CD8-positive, alpha-beta memory T cell (primary cell): ENCODE measurements around the gene DNAH8. TPM values are rescaled to one million over a fixed set of nuclear protein-coding genes. Genes with fewer than 3 reads are reported as not detected.

ENCODE experiments used
- CTCF ChIA-PET: fragments of 350-600 bp; sonication (Branson Sonifier 250); formaldehyde crosslinking; loops from one replicate; lab custom pipeline; 2021; ENCODE audit warnings: antibody characterized with exemption; lab: Charles Lee
- POLR2A ChIA-PET: fragments of 350-600 bp; sonication (Branson Sonifier 250); formaldehyde crosslinking; loops from one replicate; lab custom pipeline; 2021; ENCODE audit warnings: antibody characterized with exemption; lab: Charles Lee
- DNase-seq, 5 donors: peaks; one replicate each; pipeline versions ENCODE4 v3.0.0 to v3.0.0-alpha.2; 2020 to 2022; ENCODE audit warnings: mixed read lengths in 1 of 5
- H3K27ac ChIP-seq: one replicate; pipeline ENCODE4 v1.7.0; 2013; ENCODE audit warnings: low read depth, mild to moderate bottlenecking, low read length, moderate library complexity
- H3K27me3 ChIP-seq: 2 replicates; pipeline ENCODE4 v1.7.0; 2013; ENCODE audit warnings: low read length, mild to moderate bottlenecking; ENCODE audit not compliant: insufficient read depth, poor library complexity, severe bottlenecking
- H3K36me3 ChIP-seq: 2 replicates; pipeline ENCODE4 v1.7.0; 2013; ENCODE audit warnings: mild to moderate bottlenecking, low read length, moderate library complexity; ENCODE audit not compliant: insufficient read depth
- H3K4me1 ChIP-seq: 2 replicates; pipeline ENCODE4 v1.7.0; 2013; ENCODE audit warnings: mild to moderate bottlenecking, low read length, moderate library complexity; ENCODE audit not compliant: insufficient read depth
- H3K4me3 ChIP-seq: 2 replicates; pipeline ENCODE4 v1.7.0; 2013; ENCODE audit warnings: mild to moderate bottlenecking, low read length
- H3K9me3 ChIP-seq: 2 replicates; pipeline ENCODE4 v1.7.0; 2013; ENCODE audit warnings: mild to moderate bottlenecking, low read length
- H3K27ac Mint-ChIP-seq, 8 donors: one replicate each; pipeline ENCODE4 v1.8.0; 2020 to 2021; ENCODE audit warnings: mixed read lengths in 8 of 8, mild to moderate bottlenecking in 6 of 8, inconsistent platforms in 3 of 8, moderate library complexity in 3 of 8
- H3K27me3 Mint-ChIP-seq, 2 donors: one replicate each; pipeline ENCODE4 v1.8.0; 2020 to 2021; ENCODE audit warnings: mixed read lengths in 2 of 2, mild to moderate bottlenecking in 1 of 2, moderate library complexity in 1 of 2
- H3K36me3 Mint-ChIP-seq, 3 donors: one replicate each; pipeline ENCODE4 v1.8.0; 2020 to 2021; ENCODE audit warnings: mixed read lengths in 3 of 3, inconsistent platforms in 1 of 3, mild to moderate bottlenecking in 1 of 3
- H3K4me1 Mint-ChIP-seq, 3 donors: one replicate each; pipeline ENCODE4 v1.8.0; 2020 to 2021; ENCODE audit warnings: mixed read lengths in 3 of 3, inconsistent platforms in 1 of 3, mild to moderate bottlenecking in 1 of 3
- H3K4me3 Mint-ChIP-seq, 7 donors: one replicate each; pipeline ENCODE4 v1.8.0; 2020 to 2021; ENCODE audit warnings: mixed read lengths in 7 of 7, mild to moderate bottlenecking in 6 of 7, moderate library complexity in 4 of 7, inconsistent platforms in 2 of 7
- H3K9me3 Mint-ChIP-seq, 5 donors: one replicate each; pipeline ENCODE4 v1.8.0; 2020 to 2022; ENCODE audit warnings: mixed read lengths in 5 of 5, mild to moderate bottlenecking in 3 of 5, moderate library complexity in 2 of 5, inconsistent platforms in 1 of 5
- polyA plus RNA-seq: library from polyadenylated mRNA; unstranded; fragments of 300-500 nt; fragmentation: Illumina TruSeq; gene quantifications from one replicate; pipeline ENCODE4 v1.2.3, GENCODE V29; 2021
- total RNA-seq, 2 experiments: library from RNA; stranded (reverse); gene quantifications; one replicate each; pipeline ENCODE4 v1.2.3, GENCODE V29; 2021

Gene DNAH8
- total and polyA plus RNA-seq, 3 experiments from 2014 or later: 0.11 to 0.20 TPM; not detected in 1

DNA sequence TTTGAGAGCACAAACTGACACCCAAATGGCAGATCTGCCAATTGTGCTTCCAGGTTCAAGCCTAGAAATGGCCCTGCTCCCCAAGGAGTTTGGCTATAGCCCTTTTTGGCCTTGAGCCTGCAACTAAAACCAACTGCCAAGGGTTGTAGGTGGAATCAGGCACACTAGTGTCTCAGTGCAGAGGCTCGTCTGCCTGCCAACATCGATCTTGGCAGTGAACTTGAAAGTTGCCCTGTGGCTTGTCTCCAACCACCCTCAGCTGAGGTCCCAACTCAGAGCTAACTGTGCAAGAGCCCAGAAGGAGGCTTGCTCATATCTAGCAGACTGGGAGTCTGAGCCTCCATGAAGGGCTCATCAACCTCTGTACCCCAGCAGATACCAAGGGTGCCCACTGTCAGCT is 240.8 kb downstream of the DNAH8 start:
- Mint-ChIP-seq H3K27me3 (peaks cover 15 to 48% of the 10 kb centered on the region in 2 donors), H3K9me3 (peaks cover 0 to 13% (median 9%) of the 10 kb centered on the region in 5 donors), H3K4me1 (no peaks in the 10 kb centered on the region), H3K36me3 (peaks cover 0 to 6% (median 2%) of the 10 kb centered on the region in 3 donors), H3K4me3 (no peak overlapping the region), H3K27ac (no peak overlapping the region)
- H3K27me3 ChIP-seq: peaks cover 6% of the 10 kb centered on the region
- ChIA-PET CTCF (no interaction called here), POLR2A (no interaction called here)
- no peak for DNase-seq
- H3K4me3 ChIP-seq: no peak overlapping the region
- H3K4me1 ChIP-seq: no peaks in the 10 kb centered on the region
- H3K27ac ChIP-seq: no peak overlapping the region
- peaks cover 4% of the 10 kb centered on the region for H3K9me3 ChIP-seq
- H3K36me3 ChIP-seq: no peaks in the 10 kb centered on the region

DNA sequence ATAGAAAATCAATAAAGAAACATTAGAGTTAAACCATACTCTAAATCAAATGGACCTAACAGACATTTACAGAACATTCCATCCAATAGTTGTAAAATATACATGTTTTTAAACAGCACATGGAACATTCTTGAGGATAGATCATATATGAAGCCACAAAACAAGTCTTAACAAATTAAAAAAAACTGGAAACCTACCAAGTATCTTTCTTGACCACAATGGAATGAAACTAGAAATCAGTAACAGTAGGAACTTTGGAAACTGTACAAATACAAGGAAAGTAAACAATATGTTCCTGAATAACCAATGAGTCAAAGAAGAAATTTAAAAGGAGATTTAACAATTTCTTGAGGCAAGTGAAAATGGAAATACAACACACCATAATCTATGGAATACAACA is 242.3 kb downstream of the DNAH8 start:
- no peaks in the 10 kb centered on the region for H3K4me1 Mint-ChIP-seq
- H3K36me3 ChIP-seq: no peaks in the 10 kb centered on the region
- no peak for DNase-seq
- no peak overlapping the region for H3K27ac Mint-ChIP-seq
- no peak overlapping the region for H3K27ac ChIP-seq
- H3K36me3 Mint-ChIP-seq: peaks cover 0 to 6% (median 2%) of the 10 kb centered on the region in 3 donors
- POLR2A ChIA-PET: no interaction called here
- H3K9me3 ChIP-seq: peaks cover 4% of the 10 kb centered on the region
- H3K27me3 ChIP-seq: peaks cover 6% of the 10 kb centered on the region
- no peaks in the 10 kb centered on the region for H3K4me1 ChIP-seq
- H3K27me3 Mint-ChIP-seq: peaks cover 15 to 36% of the 10 kb centered on the region in 2 donors
- peaks cover 0 to 13% (median 9%) of the 10 kb centered on the region in 5 donors for H3K9me3 Mint-ChIP-seq
- H3K4me3 Mint-ChIP-seq: no peak overlapping the region
- H3K4me3 ChIP-seq: no peak overlapping the region
- CTCF ChIA-PET: no interaction called here

DNA sequence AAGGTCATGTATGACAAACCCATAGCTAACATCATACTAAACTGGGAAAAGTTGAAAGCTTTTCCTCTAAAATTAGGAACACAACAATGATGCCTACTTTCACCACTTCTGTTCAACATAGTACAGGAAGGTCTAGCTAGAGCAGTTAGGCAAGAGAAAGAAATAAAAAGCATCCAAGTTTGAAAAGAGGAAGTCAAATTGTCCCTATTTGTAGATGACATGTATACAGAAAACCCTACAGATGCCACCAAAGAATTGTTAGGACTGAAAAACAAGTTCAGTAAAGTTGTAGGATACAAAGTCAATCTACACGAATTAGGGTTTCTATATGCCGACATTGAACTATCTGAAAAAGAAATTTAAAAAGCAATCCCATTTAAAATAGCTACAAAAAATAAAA is 244.0 kb downstream of the DNAH8 start:
- Histone ChIP-seq H3K27ac (no peak overlapping the region), H3K9me3 (peaks cover 4% of the 10 kb centered on the region), H3K4me3 (no peak overlapping the region), H3K27me3 (peaks cover 6% of the 10 kb centered on the region), H3K36me3 (no peaks in the 10 kb centered on the region), H3K4me1 (no peaks in the 10 kb centered on the region)
- Mint-ChIP-seq H3K4me3 (no peak overlapping the region), H3K9me3 (peaks cover 0 to 10% (median 9%) of the 10 kb centered on the region in 5 donors), H3K4me1 (no peaks in the 10 kb centered on the region), H3K36me3 (peaks cover 0 to 6% (median 2%) of the 10 kb centered on the region in 3 donors), H3K27ac (no peak overlapping the region), H3K27me3 (peaks cover 13 to 22% of the 10 kb centered on the region in 2 donors)
- no peak for DNase-seq
- ChIA-PET CTCF (no interaction called here), POLR2A (no interaction called here)

DNA sequence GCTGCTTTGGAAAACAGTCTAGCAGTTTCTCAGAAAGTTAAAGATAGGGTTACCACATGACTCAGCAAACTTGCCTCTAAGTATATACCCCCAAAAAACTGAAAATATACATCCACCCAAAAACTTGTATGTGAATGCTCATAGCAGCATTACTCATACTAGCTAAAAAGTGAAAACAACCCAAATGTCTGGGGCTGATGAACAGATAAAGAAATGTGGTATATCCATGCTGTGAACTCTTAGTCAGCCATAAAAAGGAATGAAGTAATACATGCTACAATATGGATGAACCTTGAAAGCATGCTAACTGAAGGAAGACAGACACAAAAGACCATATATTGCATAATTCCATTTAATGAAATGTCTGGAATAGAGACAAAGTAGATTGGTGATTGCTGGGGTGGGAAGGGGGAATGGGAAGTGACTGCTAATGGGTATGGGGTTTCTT is 253.6 kb downstream of the DNAH8 start:
- Histone ChIP-seq H3K4me3 (no peak overlapping the region), H3K36me3 (no peaks in the 10 kb centered on the region), H3K4me1 (no peaks in the 10 kb centered on the region), H3K27ac (no peak overlapping the region), H3K27me3 (no peaks in the 10 kb centered on the region), H3K9me3 (no peaks in the 10 kb centered on the region)
- H3K36me3 Mint-ChIP-seq: no peaks in the 10 kb centered on the region
- DNase-seq: no peak
- POLR2A ChIA-PET: no interaction called here
- no peak overlapping the region for H3K4me3 Mint-ChIP-seq
- CTCF ChIA-PET: no interaction called here
- no peak overlapping the region for H3K27ac Mint-ChIP-seq
- no peaks in the 10 kb centered on the region for H3K9me3 Mint-ChIP-seq
- H3K4me1 Mint-ChIP-seq: no peaks in the 10 kb centered on the region
- peaks cover 0 to 1% of the 10 kb centered on the region in 2 donors for H3K27me3 Mint-ChIP-seq

DNA sequence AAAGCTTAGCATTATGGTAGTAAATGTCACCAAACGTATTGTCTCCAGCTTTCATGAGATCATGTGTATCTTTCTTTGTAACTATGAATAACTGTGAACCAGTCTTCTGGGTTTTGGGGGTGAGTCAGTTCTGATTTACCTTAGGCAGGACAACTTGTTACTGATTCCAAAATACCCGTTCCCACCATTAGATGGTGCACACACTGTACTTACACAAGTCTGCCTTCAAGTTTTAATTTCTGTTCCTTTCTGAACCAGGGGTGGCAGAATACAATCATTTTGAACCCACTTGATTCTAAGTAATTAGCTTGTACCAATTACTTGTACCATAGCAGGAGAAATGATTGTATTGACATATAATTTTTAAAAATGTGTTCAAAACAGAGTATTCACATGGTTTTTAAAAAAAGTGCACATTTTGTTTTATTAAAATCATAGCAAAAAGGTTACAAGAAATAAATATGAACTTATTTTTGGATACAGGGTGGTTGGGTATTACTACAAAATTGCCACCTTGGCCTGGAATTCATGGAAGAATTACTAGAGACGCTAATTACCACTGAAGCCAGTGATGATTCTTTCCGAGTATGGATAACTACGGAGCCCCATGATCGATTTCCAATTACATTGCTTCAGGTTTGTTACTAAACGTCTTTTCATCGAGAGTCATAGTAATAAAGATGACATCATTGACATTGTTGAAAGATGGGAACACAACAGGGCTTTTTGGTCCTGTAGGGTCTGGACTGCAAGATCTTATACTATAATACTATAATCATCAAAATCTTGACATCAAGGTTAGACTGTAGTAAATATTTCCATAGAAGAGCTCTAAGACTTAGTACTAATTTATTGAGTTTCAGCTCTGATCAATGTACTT is 258.3 kb downstream of the DNAH8 start:
- no peaks in the 10 kb centered on the region for H3K9me3 ChIP-seq
- H3K4me1 ChIP-seq: no peaks in the 10 kb centered on the region
- H3K36me3 ChIP-seq: no peaks in the 10 kb centered on the region
- Mint-ChIP-seq H3K27ac (no peak overlapping the region), H3K9me3 (no peaks in the 10 kb centered on the region), H3K4me1 (no peaks in the 10 kb centered on the region), H3K36me3 (no peaks in the 10 kb centered on the region), H3K27me3 (peaks cover 2 to 33% of the 10 kb centered on the region in 2 donors), H3K4me3 (no peak overlapping the region)
- ChIA-PET POLR2A (no interaction called here), CTCF (no interaction called here)
- H3K4me3 ChIP-seq: no peak overlapping the region
- peak in 1 of 5 donors; percentile 19 for DNase-seq
- H3K27ac ChIP-seq: no peak overlapping the region
- no peaks in the 10 kb centered on the region for H3K27me3 ChIP-seq

DNA sequence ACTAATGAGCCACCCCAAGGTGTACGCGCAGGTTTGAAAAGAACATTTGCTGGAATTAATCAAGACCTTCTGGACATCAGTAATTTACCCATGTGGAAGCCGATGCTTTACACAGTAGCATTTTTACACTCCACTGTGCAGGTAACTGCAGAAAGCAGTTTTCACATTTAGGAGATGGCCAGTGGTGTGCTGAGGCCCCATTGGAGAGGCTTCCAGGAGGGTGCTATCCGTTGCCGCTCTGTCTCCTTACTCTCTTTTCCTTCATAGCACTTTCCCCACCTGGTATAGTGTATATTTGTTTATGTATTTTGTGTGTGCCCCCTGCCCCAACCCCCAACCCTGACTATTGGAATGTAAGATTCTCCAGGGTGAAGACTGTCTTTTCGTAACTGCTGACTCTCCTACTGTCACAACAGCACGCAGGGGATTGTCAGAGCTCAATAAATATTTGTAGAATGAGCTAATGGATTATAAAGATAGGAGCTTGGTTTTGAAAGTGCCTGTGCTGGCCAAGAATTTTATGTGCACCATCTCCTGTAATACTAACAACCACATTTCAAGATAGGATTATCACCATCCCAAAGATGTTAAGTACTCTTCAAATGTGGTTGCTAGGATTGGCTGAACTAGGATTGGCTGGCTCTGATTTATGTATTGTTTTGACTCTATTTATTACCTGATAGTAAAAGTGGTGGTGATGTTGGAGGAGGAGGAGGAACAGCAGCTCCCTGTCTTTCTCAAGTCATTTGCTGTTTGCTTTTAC is 259.5 kb downstream of the DNAH8 start:
- no peak overlapping the region for H3K4me3 Mint-ChIP-seq
- H3K4me1 Mint-ChIP-seq: no peaks in the 10 kb centered on the region
- ChIA-PET POLR2A (no interaction called here), CTCF (interaction anchor here (0.9 kb wide), 1 partner anchor 329 kb away, joined by 3 read pairs; no protein-coding TSS in a partner anchor)
- no peak overlapping the region for H3K4me3 ChIP-seq
- no peak overlapping the region for H3K27ac ChIP-seq
- no peaks in the 10 kb centered on the region for H3K36me3 Mint-ChIP-seq
- H3K27ac Mint-ChIP-seq: no peak overlapping the region
- H3K36me3 ChIP-seq: no peaks in the 10 kb centered on the region
- no peaks in the 10 kb centered on the region for H3K27me3 ChIP-seq
- no peaks in the 10 kb centered on the region for H3K4me1 ChIP-seq
- H3K27me3 Mint-ChIP-seq: peaks cover 7 to 41% of the 10 kb centered on the region in 2 donors
- no peaks in the 10 kb centered on the region for H3K9me3 Mint-ChIP-seq
- no peaks in the 10 kb centered on the region for H3K9me3 ChIP-seq
- no peak for DNase-seq

DNA sequence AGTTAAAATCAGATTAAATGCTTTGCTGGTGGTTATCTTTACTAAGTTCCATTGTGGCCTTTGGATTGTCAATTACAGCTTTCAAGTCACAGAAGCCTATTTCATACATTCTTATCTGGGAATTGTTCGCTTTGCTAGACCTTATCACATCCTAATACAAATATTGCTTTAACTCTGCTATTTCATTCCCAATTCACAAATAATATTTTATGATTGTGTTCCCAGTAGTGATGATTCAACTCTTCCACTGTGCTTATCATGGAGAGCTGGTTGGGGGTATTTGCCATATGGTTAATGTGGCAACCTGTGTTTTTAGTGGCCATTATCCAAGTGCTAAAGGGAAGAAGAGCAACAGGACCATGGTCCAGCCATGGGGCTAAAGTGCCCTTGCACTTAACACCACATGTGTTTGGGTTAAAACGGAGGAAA is 260.5 kb downstream of the DNAH8 start:
- H3K27ac ChIP-seq: no peak overlapping the region
- H3K4me1 Mint-ChIP-seq: no peaks in the 10 kb centered on the region
- ChIA-PET CTCF (no interaction called here), POLR2A (no interaction called here)
- H3K36me3 ChIP-seq: no peaks in the 10 kb centered on the region
- H3K36me3 Mint-ChIP-seq: no peaks in the 10 kb centered on the region
- H3K27me3 ChIP-seq: no peaks in the 10 kb centered on the region
- H3K9me3 Mint-ChIP-seq: no peaks in the 10 kb centered on the region
- H3K4me3 Mint-ChIP-seq: no peak overlapping the region
- no peaks in the 10 kb centered on the region for H3K4me1 ChIP-seq
- DNase-seq: no peak
- H3K27ac Mint-ChIP-seq: no peak overlapping the region
- H3K27me3 Mint-ChIP-seq: peaks cover 10 to 50% of the 10 kb centered on the region in 2 donors
- no peaks in the 10 kb centered on the region for H3K9me3 ChIP-seq
- no peak overlapping the region for H3K4me3 ChIP-seq

DNA sequence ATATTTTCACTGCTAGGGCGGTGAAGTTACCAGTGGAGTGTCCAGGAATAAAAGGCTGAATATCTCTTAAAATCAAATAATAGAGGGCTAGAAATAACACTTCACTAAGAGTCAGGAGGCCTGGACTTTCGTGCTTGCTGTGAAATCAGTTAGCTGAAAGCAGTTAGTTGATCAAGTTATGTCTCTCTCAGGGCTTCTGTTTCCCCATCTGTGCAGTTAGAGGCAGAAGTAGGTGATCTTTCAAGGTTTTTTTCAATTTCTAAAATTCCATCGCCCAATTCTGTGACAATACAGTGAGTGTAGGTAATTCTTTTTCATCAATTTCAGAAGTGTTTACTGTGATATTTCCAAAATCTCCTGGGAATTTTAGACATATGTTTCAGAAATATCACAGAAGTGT is 260.9 kb downstream of the DNAH8 start:
- Mint-ChIP-seq H3K27ac (no peak overlapping the region), H3K4me1 (no peaks in the 10 kb centered on the region), H3K36me3 (no peaks in the 10 kb centered on the region), H3K9me3 (no peaks in the 10 kb centered on the region), H3K27me3 (peaks cover 10 to 50% of the 10 kb centered on the region in 2 donors), H3K4me3 (no peak overlapping the region)
- Histone ChIP-seq H3K4me1 (no peaks in the 10 kb centered on the region), H3K9me3 (no peaks in the 10 kb centered on the region), H3K4me3 (no peak overlapping the region), H3K36me3 (no peaks in the 10 kb centered on the region), H3K27ac (no peak overlapping the region), H3K27me3 (no peaks in the 10 kb centered on the region)
- ChIA-PET POLR2A (no interaction called here), CTCF (no interaction called here)
- no peak for DNase-seq
